Medulla oblongata (tissue), 1 donor: Measurements from ENCODE around the gene SPDYE4.

Source experiments
- DNase-seq: peaks from one replicate; pipeline ENCODE4 v3.0.0-alpha.2; 2015; ENCODE audit errors: extremely low spot score

The SPDYE4 gene

DNA sequence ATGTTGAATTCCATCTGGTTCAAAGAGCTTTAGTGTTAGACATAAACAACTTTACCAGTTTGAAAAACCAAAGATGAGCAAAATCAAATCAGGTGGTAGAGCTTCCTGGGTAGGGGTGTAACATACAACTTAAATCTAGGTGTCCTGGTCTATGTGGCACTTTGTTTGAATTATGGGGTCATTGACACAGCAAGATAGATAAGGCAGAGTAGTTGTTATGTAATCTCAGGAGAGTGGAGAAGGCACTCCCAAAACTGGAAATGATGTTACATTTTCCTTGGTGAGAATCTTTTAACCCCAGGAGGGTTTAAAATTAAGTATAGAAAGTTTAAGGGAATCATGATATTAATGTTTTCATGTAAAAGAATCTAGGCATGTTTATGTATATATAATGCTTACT is 45.6 kb downstream of the SPDYE4 start:
- no peak for DNase-seq

DNA sequence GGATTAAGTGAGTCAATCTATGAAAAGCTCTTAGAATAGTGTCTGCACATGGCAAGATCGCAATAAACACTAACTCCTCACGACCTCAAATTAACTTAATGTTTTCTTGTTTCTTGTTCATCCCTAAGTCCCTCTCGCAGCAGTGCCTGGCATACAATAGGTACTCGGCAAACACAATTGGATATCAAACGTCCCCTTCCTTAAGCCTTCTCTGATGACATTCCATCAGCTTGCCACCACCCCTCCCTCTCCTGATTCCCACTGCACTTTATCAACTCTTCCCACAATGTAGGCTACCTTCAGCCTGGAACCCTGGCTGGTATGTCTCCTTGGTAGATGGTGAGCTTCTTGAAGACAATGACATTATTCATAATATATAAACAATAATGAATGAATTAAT is 47.1 kb downstream of the SPDYE4 start:
- no peak for DNase-seq

DNA sequence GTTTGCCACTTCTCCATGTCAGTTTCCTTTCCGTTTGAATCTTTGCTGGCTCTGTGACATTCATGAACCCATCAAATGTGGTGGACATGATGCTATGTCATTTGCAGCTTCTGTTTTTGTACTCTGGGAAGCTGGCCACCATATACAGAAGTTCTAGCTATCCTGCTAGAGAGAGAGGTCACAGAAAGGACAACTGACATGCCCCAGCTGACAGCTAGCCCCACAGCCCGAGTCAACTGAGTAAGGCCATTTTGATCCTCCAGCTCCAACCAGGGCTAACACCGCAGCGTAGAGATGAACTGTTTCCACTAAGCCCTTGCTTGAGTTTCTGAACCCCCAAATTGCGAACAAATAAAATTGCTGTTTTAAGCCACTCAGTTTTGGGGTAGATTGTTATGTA is 47.5 kb downstream of the SPDYE4 start:
- DNase-seq: no peak

DNA sequence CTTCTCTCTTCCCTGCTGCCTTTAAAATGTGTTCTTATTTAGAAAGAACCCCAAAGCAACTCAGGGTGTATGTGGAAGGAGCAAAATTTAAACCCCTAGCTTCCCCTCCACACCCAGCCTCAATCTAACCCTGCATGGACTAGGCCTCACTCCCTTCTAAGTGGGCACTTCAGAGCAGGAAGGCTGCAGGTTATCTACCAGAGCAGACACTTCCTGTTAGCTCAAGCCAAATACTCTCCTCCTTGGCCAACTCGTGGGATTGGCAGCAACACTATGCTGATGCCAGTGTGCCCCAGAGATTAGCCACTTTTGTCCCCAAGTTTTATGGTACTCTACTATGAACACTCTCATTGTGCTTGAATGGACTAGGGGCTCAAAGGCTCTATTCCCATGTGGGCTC is 49.3 kb downstream of the SPDYE4 start:
- no peak for DNase-seq

DNA sequence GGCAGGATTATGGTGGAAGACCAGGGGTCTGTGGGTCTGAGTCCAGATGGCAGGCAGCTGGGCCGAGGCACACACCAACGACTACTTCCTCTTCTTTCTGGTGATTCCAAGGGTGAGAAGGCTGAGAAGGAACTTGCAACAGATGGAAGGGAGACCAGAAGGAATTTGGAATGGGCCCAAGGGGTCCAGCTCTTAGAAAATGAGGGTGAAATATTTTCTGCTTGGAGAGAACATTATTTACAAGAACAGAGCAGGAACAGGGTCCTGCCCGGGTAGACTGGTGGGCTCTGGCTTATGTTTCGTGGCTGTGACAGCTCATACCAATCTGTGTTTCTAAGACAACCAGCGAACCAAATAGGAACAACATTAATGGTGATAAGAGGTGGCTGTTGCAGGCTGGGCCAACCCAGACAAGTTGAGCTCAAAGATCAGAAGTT is 50.3 kb downstream of the SPDYE4 start:
- DNase-seq: no peak

DNA sequence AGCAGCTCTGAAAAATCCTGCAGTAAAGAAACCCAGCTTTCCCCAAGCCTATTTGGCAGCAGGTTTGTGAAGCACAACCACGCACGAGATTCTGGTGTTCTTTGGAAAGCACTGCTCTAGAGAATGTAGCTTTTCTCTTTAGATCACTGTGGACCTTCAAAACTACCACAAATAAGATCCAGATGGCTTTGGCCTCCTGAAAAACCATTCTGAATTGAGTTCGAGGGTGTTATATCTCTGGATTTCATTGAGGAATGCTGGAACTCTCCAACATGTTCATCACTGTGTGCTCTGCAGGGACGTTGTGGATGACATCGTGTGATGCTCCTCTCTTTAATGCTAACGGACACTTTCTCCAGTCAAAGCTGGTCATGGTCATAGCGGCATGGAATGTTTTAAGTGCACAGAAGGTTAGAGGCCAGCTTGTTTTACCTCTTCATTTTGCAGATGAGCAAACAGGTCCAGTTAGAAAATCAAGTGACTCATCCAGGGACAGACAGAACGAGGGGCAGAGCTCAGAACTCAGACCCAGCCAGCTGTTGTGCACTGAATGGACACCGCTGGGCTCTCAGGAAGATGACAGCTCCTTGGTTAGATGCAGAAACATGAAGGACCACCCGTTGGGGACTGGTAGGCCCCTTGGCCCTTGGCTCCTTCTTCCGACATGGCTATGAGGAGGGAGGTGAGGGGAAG is 50.9 kb downstream of the SPDYE4 start:
- no peak for DNase-seq

DNA sequence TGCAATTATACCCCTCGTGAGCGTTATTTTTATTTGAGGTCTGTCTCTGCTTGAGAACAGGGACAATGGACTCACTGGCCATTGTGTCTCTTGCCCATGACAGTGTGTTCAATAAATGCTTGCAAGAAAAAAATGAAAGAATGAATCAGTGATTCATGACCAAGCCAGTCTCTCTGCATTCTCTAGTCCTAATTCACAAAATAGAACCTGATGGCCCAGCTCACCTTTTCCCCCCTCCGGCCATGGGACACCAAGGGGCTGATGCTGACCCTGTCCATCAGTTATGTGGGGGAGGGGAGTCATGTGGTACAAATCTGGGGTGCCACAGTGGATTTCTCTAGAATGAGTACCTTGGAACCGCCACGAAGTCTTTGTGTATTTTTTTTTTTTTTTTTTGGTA is 51.9 kb downstream of the SPDYE4 start:
- no peak for DNase-seq

DNA sequence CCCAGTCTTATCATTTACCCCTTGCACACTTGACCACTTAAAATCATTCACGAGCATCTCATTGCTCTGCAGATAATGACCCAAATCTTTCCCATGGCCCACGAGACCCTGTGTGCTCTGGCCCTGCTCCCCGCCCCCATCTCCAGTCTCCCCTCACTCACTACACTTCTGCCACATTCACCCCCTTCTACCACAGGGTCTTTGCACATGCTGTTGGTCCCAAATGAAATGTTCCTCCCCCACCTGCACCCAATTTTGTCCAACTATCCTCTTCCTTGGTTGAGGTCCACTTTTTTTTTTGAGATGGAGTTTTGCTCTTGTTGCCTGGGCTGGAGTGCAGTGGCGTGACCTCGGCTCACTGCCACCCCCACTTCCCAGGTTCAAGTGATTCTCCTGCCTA is 52.9 kb downstream of the SPDYE4 start:
- DNase-seq: no peak

DNA sequence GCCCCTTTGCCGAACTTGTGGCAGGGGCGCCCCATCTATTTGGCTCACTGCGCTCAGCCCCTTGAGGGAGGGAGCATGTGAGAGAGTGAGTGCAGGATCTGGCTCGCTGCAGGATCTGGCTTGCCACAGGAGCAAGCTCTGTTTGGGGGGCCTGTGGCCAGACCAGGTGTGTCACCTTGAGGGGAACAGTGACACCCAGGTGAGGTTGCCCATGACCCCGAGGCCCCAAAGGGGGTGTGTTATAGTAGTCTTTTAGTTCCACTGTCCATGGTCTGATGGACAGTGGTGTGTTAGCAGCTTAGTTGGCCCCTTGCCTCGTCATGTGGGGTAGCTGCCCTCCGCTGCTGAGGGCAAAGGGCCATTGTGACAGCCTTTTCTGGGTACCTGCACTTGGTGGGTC is 55.3 kb downstream of the SPDYE4 start:
- no peak for DNase-seq

DNA sequence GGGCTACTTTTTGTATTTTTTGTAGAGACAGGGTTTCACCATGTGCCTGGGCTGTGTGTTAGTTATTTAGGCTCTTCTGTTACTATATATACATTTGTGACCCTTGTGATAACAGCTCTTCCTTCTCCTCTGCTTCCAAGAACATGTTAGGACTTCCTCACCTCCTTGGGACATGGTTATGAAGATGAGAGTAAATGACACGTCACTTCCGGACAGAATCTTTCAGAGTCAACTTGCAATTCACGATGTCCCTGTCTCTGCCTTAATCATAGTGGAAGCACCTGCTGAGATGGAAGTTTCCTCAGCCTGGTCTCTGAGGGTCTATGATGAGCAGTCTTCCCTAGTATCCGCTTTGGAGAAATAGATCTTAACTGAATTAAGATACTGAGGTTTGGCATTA is 56.6 kb downstream of the SPDYE4 start:
- no peak for DNase-seq

DNA sequence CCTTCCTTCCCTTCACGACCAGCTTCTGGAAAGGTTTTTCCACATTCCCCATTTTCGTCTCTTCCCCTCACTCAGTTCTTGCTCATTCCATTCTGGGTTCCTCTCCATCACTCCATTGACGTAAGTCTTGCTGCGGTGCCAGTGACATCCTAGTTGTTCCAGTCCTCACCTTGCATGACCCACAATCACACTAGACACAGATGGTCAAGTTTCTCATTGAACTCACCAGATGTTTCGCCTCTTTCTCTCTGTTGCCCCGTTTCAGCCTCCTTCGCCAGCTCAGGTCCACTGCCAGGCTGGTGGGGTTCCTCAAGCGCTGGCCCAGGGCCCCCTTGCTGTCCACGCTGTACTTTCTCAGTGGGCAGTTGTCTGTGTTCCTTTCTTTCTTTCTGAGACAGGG is 57.1 kb downstream of the SPDYE4 start:
- DNase-seq: no peak
